H9 (cell line): ENCODE results near the gene ABHD17B. TPM values are rescaled to one million over a fixed set of nuclear protein-coding genes. Genes with fewer than 3 reads are reported as not detected.
A peak's percentile ranks its signal among the peaks of the same experiment; 100 is the strongest.

ENCODE experiments used
- DNase-seq: peaks from one replicate; pipeline ENCODE4 v3.0.0-alpha.2; 2017
- H2AFZ ChIP-seq: one replicate; pipeline ENCODE4 v1.6.1; 2013; ENCODE audit warnings: mild to moderate bottlenecking, low read length, control low read depth, moderate library complexity
- H2AK5ac ChIP-seq: 2 replicates; pipeline ENCODE4 v1.6.1; 2013; ENCODE audit warnings: low read length, control low read depth, mixed read lengths; ENCODE audit not compliant: insufficient read length
- H2BK120ac ChIP-seq: one replicate; pipeline ENCODE4 v1.6.1; 2013; ENCODE audit warnings: low read depth, mild to moderate bottlenecking, low read length, control low read depth, inconsistent platforms; ENCODE audit not compliant: poor library complexity, severe bottlenecking
- H2BK12ac ChIP-seq: 2 replicates; pipeline ENCODE4 v1.6.1; 2013; ENCODE audit warnings: low read length, control low read depth, mixed read lengths, low read depth; ENCODE audit not compliant: insufficient read length
- H2BK15ac ChIP-seq: 2 replicates; pipeline ENCODE4 v1.6.1; 2013; ENCODE audit warnings: low read depth, low read length, control low read depth
- H2BK20ac ChIP-seq: one replicate; pipeline ENCODE4 v1.6.1; 2013; ENCODE audit warnings: low read depth, mild to moderate bottlenecking, low read length, control low read depth, inconsistent platforms; ENCODE audit not compliant: poor library complexity, severe bottlenecking
- H2BK5ac ChIP-seq: 2 replicates; pipeline ENCODE4 v1.6.1; 2013; ENCODE audit warnings: low read length, control low read depth, mixed read lengths; ENCODE audit not compliant: insufficient read length
- H3K14ac ChIP-seq: 2 replicates; pipeline ENCODE4 v1.6.1; 2013; ENCODE audit warnings: low read length, control low read depth; ENCODE audit not compliant: insufficient read depth
- H3K18ac ChIP-seq: 2 replicates; pipeline ENCODE4 v1.6.1; 2013; ENCODE audit warnings: low read depth, mild to moderate bottlenecking, mixed read lengths, low read length, control low read depth; ENCODE audit not compliant: insufficient read length
- H3K23ac ChIP-seq: 2 replicates; pipeline ENCODE4 v1.6.1; 2013; ENCODE audit warnings: low read length, control low read depth, mixed read lengths, low read depth; ENCODE audit not compliant: insufficient read length
- H3K23me2 ChIP-seq: 2 replicates; pipeline ENCODE4 v1.6.1; 2013; ENCODE audit warnings: low read depth, mild to moderate bottlenecking, mixed read lengths, low read length, control low read depth; ENCODE audit not compliant: insufficient read length, poor library complexity, severe bottlenecking
- H3K27ac ChIP-seq: 2 replicates; pipeline ENCODE4 v1.5.1; 2013; ENCODE audit warnings: low read length, control low read depth, mixed read lengths, low read depth; ENCODE audit not compliant: insufficient read length
- H3K27me3 ChIP-seq: 2 replicates; pipeline ENCODE4 v1.6.1; 2013; ENCODE audit warnings: low read length, control low read depth, inconsistent platforms; ENCODE audit not compliant: insufficient read depth
- H3K4ac ChIP-seq: 2 replicates; pipeline ENCODE4 v1.6.1; 2013; ENCODE audit warnings: low read depth, mild to moderate bottlenecking, control low read depth, inconsistent platforms, low read length, moderate library complexity
- H3K4me1 ChIP-seq: 2 replicates; pipeline ENCODE4 v1.6.1; 2013; ENCODE audit warnings: low read length, control low read depth, inconsistent platforms; ENCODE audit not compliant: insufficient read depth
- H3K4me2 ChIP-seq: 2 replicates; pipeline ENCODE4 v1.6.1; 2013; ENCODE audit warnings: low read length, control low read depth, mixed read lengths; ENCODE audit not compliant: insufficient read length, insufficient read depth
- H3K56ac ChIP-seq: 2 replicates; pipeline ENCODE4 v1.6.1; 2013; ENCODE audit warnings: low read depth, mild to moderate bottlenecking, mixed read lengths, low read length, control low read depth; ENCODE audit not compliant: insufficient read length
- H3K79me1 ChIP-seq: 2 replicates; pipeline ENCODE4 v1.6.1; 2013; ENCODE audit warnings: low read depth, mild to moderate bottlenecking, moderate library complexity, low read length, control low read depth, inconsistent platforms; ENCODE audit not compliant: insufficient read depth, poor library complexity, severe bottlenecking
- H3K79me2 ChIP-seq: 2 replicates; pipeline ENCODE4 v1.6.1; 2013; ENCODE audit warnings: low read length, control low read depth, inconsistent platforms; ENCODE audit not compliant: insufficient read depth
- H3K9ac ChIP-seq: 2 replicates; pipeline ENCODE4 v1.6.1; 2013; ENCODE audit warnings: low read length, control low read depth, mixed read lengths; ENCODE audit not compliant: insufficient read length; ENCODE audit errors: extremely low read depth
- H3K9me3 ChIP-seq: one replicate; pipeline ENCODE4 v1.6.1; 2013; ENCODE audit warnings: low read depth, low read length, inconsistent platforms; ENCODE audit not compliant: control insufficient read depth
- H3T11ph ChIP-seq: one replicate; pipeline ENCODE4 v1.6.1; 2013; ENCODE audit warnings: mild to moderate bottlenecking, low read length, control low read depth, inconsistent platforms
- H4K20me1 ChIP-seq: one replicate; pipeline ENCODE4 v1.6.1; 2013; ENCODE audit not compliant: control insufficient read depth, insufficient read length, insufficient read depth
- H4K5ac ChIP-seq: 2 replicates; pipeline ENCODE4 v1.6.1; 2013; ENCODE audit warnings: low read depth, mild to moderate bottlenecking, mixed read lengths, low read length, control low read depth; ENCODE audit not compliant: insufficient read length
- H4K8ac ChIP-seq: replicated peaks from 2 replicates; pipeline ENCODE4 v1.6.1; 2013; ENCODE audit warnings: low read length, control low read depth, mixed read lengths, low read depth; ENCODE audit not compliant: insufficient read length
- H4K91ac ChIP-seq: 2 replicates; pipeline ENCODE4 v1.6.1; 2013; ENCODE audit warnings: low read depth, mild to moderate bottlenecking, moderate library complexity, mixed read lengths, low read length, control low read depth; ENCODE audit not compliant: insufficient read length
- H3K27ac Mint-ChIP-seq, 3 experiments: 2 replicates in 2 of 3; 3 replicates in 1 of 3; pipeline ENCODE4 v1.8.0; 2020 to 2021; ENCODE audit warnings: mixed read lengths in 3 of 3, mild to moderate bottlenecking in 1 of 3, moderate library complexity in 1 of 3
- H3K27me3 Mint-ChIP-seq: 2 replicates; pipeline ENCODE4 v1.8.0; 2021; ENCODE audit warnings: low read depth, mild to moderate bottlenecking, moderate library complexity, mixed read lengths
- H3K36me3 Mint-ChIP-seq, 3 experiments: 2 replicates in 2 of 3; 3 replicates in 1 of 3; pipeline ENCODE4 v1.8.0; 2020 to 2021; ENCODE audit warnings: low read depth in 3 of 3, mixed read lengths in 3 of 3; ENCODE audit not compliant: insufficient read depth in 1 of 3
- H3K4me1 Mint-ChIP-seq, 2 experiments: 2 replicates each; pipeline ENCODE4 v1.8.0; 2020; ENCODE audit warnings: mixed read lengths in 2 of 2
- H3K4me3 Mint-ChIP-seq, 2 experiments: 2 replicates in 1 of 2; 3 replicates in 1 of 2; pipeline ENCODE4 v1.8.0; 2020 to 2021; ENCODE audit warnings: mild to moderate bottlenecking in 2 of 2, mixed read lengths in 2 of 2, moderate library complexity in 1 of 2
- H3K9me3 Mint-ChIP-seq, 2 experiments: 2 replicates in 1 of 2; 3 replicates in 1 of 2; pipeline ENCODE4 v1.8.0; 2020; ENCODE audit warnings: mild to moderate bottlenecking in 2 of 2, mixed read lengths in 2 of 2, moderate library complexity in 1 of 2
- WGBS: extraction: QIAGEN DNeasy Blood & Tissue Kit; methylation state at CpG from one replicate; pipeline ENCODE4 v1.1.7; 2013; ENCODE audit warnings: missing lambda C conversion rate, low lambda C conversion rate, mixed read lengths; ENCODE audit not compliant: insufficient read length; ENCODE audit errors: extremely low coverage; 5-methylcytosine and 5-hydroxymethylcytosine counted together
- total RNA-seq: library from RNA; stranded (reverse); gene quantifications from 2 replicates; pipeline ENCODE4 v1.2.1, GENCODE V29; 2021
- TF ChIP-seq, protein P1 (sequence below): fragments of 200-600 bp; sonication (generic); conservative IDR thresholded peaks from 3 replicates; pipeline ENCODE4 v1.8.0; 2021; ENCODE audit warnings: antibody characterized with exemption, mild to moderate bottlenecking

ABHD17B gene
- total RNA-seq, 1 experiment from 2014 or later, result 67.6 TPM

DNA sequence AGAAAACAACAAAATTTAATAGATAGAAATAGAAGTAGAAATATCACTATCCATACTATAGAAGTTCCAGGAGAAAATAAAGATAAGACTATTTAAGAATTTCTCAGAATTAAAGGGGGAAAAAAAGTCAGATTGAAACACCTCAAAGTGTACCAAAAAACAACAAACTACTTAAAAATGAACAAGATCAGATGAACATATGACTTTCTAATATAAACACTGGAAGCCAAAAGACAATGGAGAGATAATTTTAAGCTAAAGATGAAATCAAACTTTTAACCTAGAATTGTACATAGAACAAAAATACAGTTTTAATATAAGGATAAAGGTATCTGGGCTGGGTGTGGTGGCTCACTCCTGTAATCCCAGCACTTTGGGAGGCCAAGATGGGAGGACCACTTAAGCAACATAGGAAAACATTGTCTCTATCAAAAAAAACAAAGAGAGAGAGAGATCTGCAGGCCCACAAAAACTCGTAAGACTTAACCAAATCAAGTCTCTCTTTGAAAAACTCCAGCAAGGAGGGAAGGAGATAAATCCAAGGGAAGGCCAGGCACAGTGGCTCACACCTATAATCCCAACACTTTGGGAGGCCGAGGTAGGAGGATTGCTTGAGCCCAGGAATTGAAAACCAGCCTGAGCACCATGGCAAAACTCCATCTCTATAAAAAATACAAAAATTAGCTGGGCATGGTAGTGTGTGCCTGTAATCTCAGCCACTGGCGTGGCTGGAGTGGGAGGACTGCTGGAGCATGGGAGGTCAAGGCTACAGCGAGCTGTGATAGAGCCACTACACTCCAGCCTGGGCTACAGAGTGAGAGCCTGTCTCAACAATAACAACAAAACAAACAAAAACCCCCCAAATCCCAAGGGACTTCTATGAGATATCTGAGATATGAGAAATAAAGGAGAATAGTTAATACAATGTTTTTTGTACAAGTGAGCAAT lies 32.4 kb downstream of the ABHD17B start:
- Mint-ChIP-seq H3K4me1 (peaks cover 26 to 29% of the 10 kb centered on the region in 2 experiments), H3K4me3 (no peak overlapping the region), H3K9me3 (peaks cover 12 to 26% of the 10 kb centered on the region in 2 experiments; a peak in 4 of 5 replicates), H3K27ac (peak overlapping the region in 2 of 3 experiments; percentile 23 to 84; a peak in 2 of 7 replicates), H3K27me3 (no peaks in the 10 kb centered on the region), H3K36me3 (peaks cover 23 to 40% (median 33%) of the 10 kb centered on the region in 3 experiments)
- Histone ChIP-seq H2BK12ac (no peak overlapping the region), H3K23ac (no peak overlapping the region), H3K14ac (no peak overlapping the region), H4K8ac (no peak overlapping the region), H3K23me2 (no peaks in the 10 kb centered on the region), H2BK5ac (no peak overlapping the region), H2BK20ac (no peak overlapping the region), H3K9me3 (no peaks in the 10 kb centered on the region), H3K4me1 (no peaks in the 10 kb centered on the region; the same call in 1 of the 2 replicates), H3K27me3 (no peaks in the 10 kb centered on the region), H4K20me1 (no peaks in the 10 kb centered on the region), H3K4ac (no peak overlapping the region), H3K56ac (no peak overlapping the region), H3K27ac (no peak overlapping the region), H3K79me1 (peaks cover 3% of the 10 kb centered on the region), H2AK5ac (no peak overlapping the region), H3K4me2 (no peak overlapping the region), H3K9ac (no peak overlapping the region), H3T11ph (no peak overlapping the region), H2BK15ac (no peak overlapping the region), H2BK120ac (no peak overlapping the region), H3K79me2 (peaks cover 49% of the 10 kb centered on the region), H3K18ac (no peak overlapping the region), H4K5ac (no peak overlapping the region), H2AFZ (no peak overlapping the region), H4K91ac (no peak overlapping the region)
- DNase-seq, result no peak
- TF ChIP-seq, protein P1, sequence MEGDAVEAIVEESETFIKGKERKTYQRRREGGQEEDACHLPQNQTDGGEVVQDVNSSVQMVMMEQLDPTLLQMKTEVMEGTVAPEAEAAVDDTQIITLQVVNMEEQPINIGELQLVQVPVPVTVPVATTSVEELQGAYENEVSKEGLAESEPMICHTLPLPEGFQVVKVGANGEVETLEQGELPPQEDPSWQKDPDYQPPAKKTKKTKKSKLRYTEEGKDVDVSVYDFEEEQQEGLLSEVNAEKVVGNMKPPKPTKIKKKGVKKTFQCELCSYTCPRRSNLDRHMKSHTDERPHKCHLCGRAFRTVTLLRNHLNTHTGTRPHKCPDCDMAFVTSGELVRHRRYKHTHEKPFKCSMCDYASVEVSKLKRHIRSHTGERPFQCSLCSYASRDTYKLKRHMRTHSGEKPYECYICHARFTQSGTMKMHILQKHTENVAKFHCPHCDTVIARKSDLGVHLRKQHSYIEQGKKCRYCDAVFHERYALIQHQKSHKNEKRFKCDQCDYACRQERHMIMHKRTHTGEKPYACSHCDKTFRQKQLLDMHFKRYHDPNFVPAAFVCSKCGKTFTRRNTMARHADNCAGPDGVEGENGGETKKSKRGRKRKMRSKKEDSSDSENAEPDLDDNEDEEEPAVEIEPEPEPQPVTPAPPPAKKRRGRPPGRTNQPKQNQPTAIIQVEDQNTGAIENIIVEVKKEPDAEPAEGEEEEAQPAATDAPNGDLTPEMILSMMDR, result no peak
- WGBS, result no CpG with 5 or more reads among the region's 4 CpGs
